AG04450 (cell line): Measurements from ENCODE around the gene PHF21B. TPM values are rescaled to one million over a fixed set of nuclear protein-coding genes. Genes with fewer than 3 reads are reported as not detected.

Experiments used
- CTCF ChIA-PET: fragments of 300-600, 350-600 bp; formaldehyde crosslinking; extraction: SDS; loops from one replicate; lab custom pipeline; 2022; ENCODE audit warnings: antibody characterized with exemption, inconsistent platforms; lab: Charles Lee
- POLR2A ChIA-PET: fragments of 350-600 bp; formaldehyde crosslinking; extraction: SDS; loops from one replicate; lab custom pipeline; 2021; ENCODE audit warnings: antibody characterized with exemption, inconsistent platforms; lab: Yijun Ruan, JAX
- DNase-seq: peaks from one replicate; pipeline ENCODE4 v3.0.0-alpha.2; 2011; ENCODE audit warnings: low read depth, low spot score
- H3K27ac ChIP-seq: one replicate; pipeline ENCODE4 v1.5.1; 2012; ENCODE audit warnings: low read depth, low read length, control low read depth
- H3K27me3 ChIP-seq: one replicate; pipeline ENCODE4 v1.6.0; 2012; ENCODE audit warnings: low read length; ENCODE audit not compliant: control insufficient read depth, insufficient read depth
- H3K4me3 ChIP-seq: 2 replicates; pipeline ENCODE4 v1.5.1; 2011; ENCODE audit warnings: mild to moderate bottlenecking, low read depth, low read length, control low read depth
- H3K9me3 ChIP-seq: 2 replicates; pipeline ENCODE4 v1.5.1; 2012; ENCODE audit warnings: low read length; ENCODE audit not compliant: control insufficient read depth, insufficient read depth
- CTCF ChIP-seq: IDR thresholded peaks from 2 replicates; pipeline ENCODE4 v1.5.1; 2011; ENCODE audit warnings: low read depth, low read length, control low read depth, inconsistent platforms
- polyA plus RNA-seq: library from polyadenylated mRNA; depleted of rRNA; stranded (reverse); fragments of >200 nt; gene quantifications from 2 replicates; pipeline ENCODE4 v1.2.3, GENCODE V29; 2011

The PHF21B gene
- polyA plus RNA-seq, 1 experiment: not detected

DNA sequence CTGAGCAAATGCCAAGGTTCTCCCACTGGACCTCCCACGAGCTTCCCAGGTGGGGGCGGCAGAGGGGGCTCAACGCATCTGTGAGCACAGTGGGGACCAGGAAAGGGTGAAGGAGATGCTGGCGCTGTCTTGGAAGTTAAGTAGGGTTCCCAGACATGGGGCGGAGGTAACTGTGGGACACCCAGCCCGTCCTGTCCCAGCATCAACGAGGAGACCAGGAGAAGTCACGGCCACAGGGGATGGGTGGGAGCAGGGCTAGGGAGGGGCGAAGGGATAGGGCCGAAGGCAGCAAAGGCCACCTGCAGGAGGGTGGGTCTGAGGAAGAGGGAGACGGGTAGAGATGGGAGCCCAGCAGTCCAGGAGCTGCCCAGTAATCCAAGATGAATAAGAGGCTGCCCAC is 70.4 kb downstream of the PHF21B start:
- ChIA-PET POLR2A (no interaction called here), CTCF (no interaction called here)
- TF ChIP-seq CTCF: no peak
- no peak overlapping the region for H3K27ac ChIP-seq
- H3K4me3 ChIP-seq: no peak overlapping the region
- H3K27me3 ChIP-seq: peaks cover 13% of the 10 kb centered on the region
- no peak for DNase-seq
- H3K9me3 ChIP-seq: no peaks in the 10 kb centered on the region; the same call in 1 of the 2 replicates

GRCh38 chr22:44938886-44939285 is 70.9 kb downstream of the PHF21B start:
- Histone ChIP-seq H3K9me3 (no peaks in the 10 kb centered on the region; the same call in 1 of the 2 replicates), H3K27me3 (peaks cover 13% of the 10 kb centered on the region), H3K27ac (no peak overlapping the region), H3K4me3 (no peak overlapping the region)
- DNase-seq: no peak
- ChIA-PET POLR2A (no interaction called here), CTCF (no interaction called here)
- TF ChIP-seq CTCF: no peak

- Histone ChIP-seq H3K4me3 (no peak overlapping the region), H3K27ac (no peak overlapping the region), H3K27me3 (peaks cover 8% of the 10 kb centered on the region), H3K9me3 (no peaks in the 10 kb centered on the region; the same call in 1 of the 2 replicates)
- no peak for DNase-seq
- CTCF ChIA-PET: no interaction called here
- TF ChIP-seq CTCF: no peak
- POLR2A ChIA-PET: no interaction called here
These were observed 72.6 kb downstream of the PHF21B start for GRCh38 chr22:44937216-44937615.

DNA sequence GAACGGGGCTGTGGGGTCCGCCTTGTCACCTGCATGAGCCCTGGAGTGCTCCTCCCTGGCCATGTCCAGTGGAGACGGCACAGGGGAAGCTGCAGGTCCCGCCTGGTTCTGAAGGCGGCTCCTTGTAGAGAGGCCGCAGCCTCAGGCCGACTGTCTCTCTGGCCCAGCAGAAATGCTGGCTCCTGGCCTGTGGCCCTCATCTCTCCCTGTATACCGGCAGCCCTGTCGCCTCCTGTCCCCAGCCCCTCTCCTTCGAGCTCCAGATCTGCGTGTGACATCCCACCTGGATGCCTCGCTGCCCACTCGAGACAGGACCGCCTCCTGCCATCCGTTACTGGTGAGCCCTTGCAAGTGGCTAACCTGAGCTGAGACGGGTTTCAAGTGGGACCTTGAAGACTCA is 73.6 kb downstream of the PHF21B start:
- ChIA-PET POLR2A (no interaction called here), CTCF (no interaction called here)
- TF ChIP-seq CTCF: no peak

GRCh38 chr22:44935724-44936123 is 74.1 kb downstream of the PHF21B start:
- ChIA-PET POLR2A (no interaction called here), CTCF (no interaction called here)
- H3K9me3 ChIP-seq: no peaks in the 10 kb centered on the region; the same call in 1 of the 2 replicates
- H3K27me3 ChIP-seq: peaks cover 17% of the 10 kb centered on the region
- no peak overlapping the region for H3K27ac ChIP-seq
- no peak for TF ChIP-seq CTCF
- H3K4me3 ChIP-seq: no peak overlapping the region
- no peak for DNase-seq

More for the DNA sequence above, 73.6 kb downstream of the PHF21B start:
- Histone ChIP-seq H3K9me3 (no peaks in the 10 kb centered on the region; the same call in 1 of the 2 replicates), H3K27ac (no peak overlapping the region), H3K27me3 (peaks cover 15% of the 10 kb centered on the region), H3K4me3 (no peak overlapping the region)
- DNase-seq: no peak
